Measurements from ENCODE around the gene PACS1. TPM values are rescaled to one million over a fixed set of nuclear protein-coding genes. Genes with fewer than 3 reads are reported as not detected.
"Not testable (repeated sequence)": the region's sequence is repeated elsewhere in the genome, so short reads cannot be mapped to it uniquely, and the experiment has no call there.

PACS1 gene
- total RNA-seq, 1 experiment from 2014 or later = 16.7 TPM

- DNase-seq (ENCODE audit: low read depth) = peak; percentile 13
These were observed 6.5 kb downstream of the PACS1 start for GRCh38 chr11:66076561-66076960.

- no peak for DNase-seq (ENCODE audit: low read depth)
These were observed 7.9 kb downstream of the PACS1 start for GRCh38 chr11:66077927-66078326.

GRCh38 chr11:66078949-66079348 lies 8.9 kb downstream of the PACS1 start:
- DNase-seq (ENCODE audit: low read depth) = not testable (repeated sequence)

GRCh38 chr11:66080055-66080817 lies 10.2 kb downstream of the PACS1 start:
- peak; percentile 71 for DNase-seq (ENCODE audit: low read depth)

- peak; percentile 26 for DNase-seq (ENCODE audit: low read depth)
These were observed 11.4 kb downstream of the PACS1 start for GRCh38 chr11:66081505-66081904.

GRCh38 chr11:66082946-66083698 lies 13.1 kb downstream of the PACS1 start:
- peak; percentile 33 for DNase-seq (ENCODE audit: low read depth)

- no peak for DNase-seq (ENCODE audit: low read depth)
These were observed 13.7 kb downstream of the PACS1 start for GRCh38 chr11:66083767-66084166.

- no peak for DNase-seq (ENCODE audit: low read depth)
These were observed 14.9 kb downstream of the PACS1 start for GRCh38 chr11:66084821-66085475.

GRCh38 chr11:66087148-66087908 lies 17.3 kb downstream of the PACS1 start:
- no peak for DNase-seq (ENCODE audit: low read depth)

GRCh38 chr11:66089067-66089466 lies 19.0 kb downstream of the PACS1 start:
- no peak for DNase-seq (ENCODE audit: low read depth)

GRCh38 chr11:66090288-66090687 lies 20.2 kb downstream of the PACS1 start:
- no peak for DNase-seq (ENCODE audit: low read depth)

GRCh38 chr11:66092125-66092524 lies 22.1 kb downstream of the PACS1 start:
- not testable (repeated sequence) for DNase-seq (ENCODE audit: low read depth)

GRCh38 chr11:66099746-66100145 lies 29.7 kb downstream of the PACS1 start:
- DNase-seq (ENCODE audit: low read depth) = not testable (repeated sequence)

GRCh38 chr11:66100272-66101065 lies 30.4 kb downstream of the PACS1 start:
- DNase-seq (ENCODE audit: low read depth) = no peak

- no peak for DNase-seq (ENCODE audit: low read depth)
These were observed 31.0 kb downstream of the PACS1 start for GRCh38 chr11:66101066-66101464.

- no peak for DNase-seq (ENCODE audit: low read depth)
These were observed 34.1 kb downstream of the PACS1 start for GRCh38 chr11:66104057-66104638.

GRCh38 chr11:66106786-66107599 lies 36.9 kb downstream of the PACS1 start:
- peak; percentile 31 for DNase-seq (ENCODE audit: low read depth)

GRCh38 chr11:66107600-66108510 lies 37.8 kb downstream of the PACS1 start:
- DNase-seq (ENCODE audit: low read depth) = no peak

GRCh38 chr11:66109294-66109693 lies 39.2 kb downstream of the PACS1 start:
- DNase-seq (ENCODE audit: low read depth) = no peak

Measured in RPMI7951 (cell line).